Measurements from ENCODE around the gene EXT2.

- no peak for TF ChIP-seq CTCF (conservative IDR thresholded peaks at IDR 0.05)
- no peak for TF ChIP-seq ZFX (IDR thresholded peaks at IDR 0.05)
Measured at GRCh38 chr11:44159848-44160721, 64.6 kb downstream of the EXT2 start.

Data from C4-2B (cell line).